Upper lobe of left lung (tissue), 4 donors: Measurements from ENCODE around the gene FBXL22.

Experiments
- CTCF ChIP-seq, 6 experiments: fragments of 450-650 bp in 4 of 6; fragments of 200-600 bp in 2 of 6; sonication (generic) in 2 of 6; IDR thresholded peaks; one replicate each; pipeline ENCODE4 v1.5.1; 2016 to 2019; ENCODE audit warnings: antibody characterized with exemption in 6 of 6
- EP300 ChIP-seq, 4 donors: sonication (generic); formaldehyde crosslinking; IDR thresholded peaks; one replicate each; pipeline ENCODE4 v1.5.1; 2017; ENCODE audit warnings: antibody characterized with exemption in 4 of 4, control low read depth in 2 of 4
- POLR2A ChIP-seq, 4 donors: fragments of 450-650 bp; IDR thresholded peaks; one replicate each; pipeline ENCODE4 v1.5.1; 2016 to 2017; ENCODE audit warnings: antibody characterized with exemption in 4 of 4, mild to moderate bottlenecking in 2 of 4
- POLR2AphosphoS5 ChIP-seq, 2 donors: sonication (generic); formaldehyde crosslinking; IDR thresholded peaks; one replicate each; pipeline ENCODE4 v1.5.1; 2017; ENCODE audit warnings: antibody characterized with exemption in 2 of 2

- TF ChIP-seq POLR2AphosphoS5 (IDR thresholded peaks at IDR 0.05) (no peak), CTCF (IDR thresholded peaks at IDR 0.05) (no peak), EP300 (IDR thresholded peaks at IDR 0.05) (no peak), POLR2A (IDR thresholded peaks at IDR 0.05) (no peak)
These were observed 45.8 kb upstream of the FBXL22 start for GRCh38 chr15:63551400-63551799.
